ENCODE results near the gene RASGEF1C.

Gene RASGEF1C

DNA sequence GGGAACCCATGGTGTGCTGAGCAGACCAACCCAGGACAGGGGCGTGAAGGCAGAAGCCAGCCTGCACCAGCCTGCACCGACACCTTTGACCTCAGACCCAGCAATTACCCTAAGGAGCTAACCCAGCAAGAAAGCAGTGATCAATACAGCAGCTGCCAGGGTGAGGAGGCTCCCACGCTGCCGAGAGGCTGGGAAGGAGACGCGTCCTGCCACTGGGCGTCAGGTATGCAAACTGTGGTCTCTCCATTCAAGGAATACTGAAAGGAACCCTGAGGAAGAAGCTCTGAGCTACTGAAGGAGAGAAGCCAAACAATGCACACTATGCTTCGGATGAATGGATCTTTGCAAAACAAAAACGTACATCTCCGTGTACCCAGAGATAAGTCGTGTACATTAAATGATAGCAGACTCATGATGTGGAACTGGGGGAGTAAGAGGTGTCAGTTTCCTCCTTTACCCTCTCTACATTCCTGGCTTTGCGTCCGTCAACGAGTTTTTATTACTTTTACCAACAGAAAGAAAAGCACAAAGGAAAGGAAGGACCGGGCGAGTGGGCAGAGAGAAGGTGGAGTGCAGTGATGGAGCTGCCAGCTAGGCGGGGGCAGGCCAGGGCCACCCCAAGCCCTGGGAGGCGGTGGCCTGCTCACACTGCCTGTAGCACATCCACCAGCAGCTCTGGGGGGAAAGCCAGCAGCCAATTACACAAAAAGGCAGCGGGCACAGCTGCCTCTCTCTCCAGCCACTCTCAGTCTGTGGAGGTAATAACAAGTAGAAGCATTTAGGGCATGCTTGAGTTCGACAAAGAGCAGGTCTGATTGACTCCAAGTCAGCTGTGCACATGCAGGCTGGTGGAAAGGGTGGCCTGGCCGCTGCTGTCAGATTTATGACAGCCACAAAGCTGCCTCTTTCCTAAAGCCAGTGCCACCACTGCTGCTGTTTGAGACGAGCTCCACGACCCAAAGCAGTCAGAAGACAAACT lies 29.3 kb downstream of the RASGEF1C start:
- DNase-seq (ENCODE audit: low read depth, low spot score) = peak; percentile 16

DNA sequence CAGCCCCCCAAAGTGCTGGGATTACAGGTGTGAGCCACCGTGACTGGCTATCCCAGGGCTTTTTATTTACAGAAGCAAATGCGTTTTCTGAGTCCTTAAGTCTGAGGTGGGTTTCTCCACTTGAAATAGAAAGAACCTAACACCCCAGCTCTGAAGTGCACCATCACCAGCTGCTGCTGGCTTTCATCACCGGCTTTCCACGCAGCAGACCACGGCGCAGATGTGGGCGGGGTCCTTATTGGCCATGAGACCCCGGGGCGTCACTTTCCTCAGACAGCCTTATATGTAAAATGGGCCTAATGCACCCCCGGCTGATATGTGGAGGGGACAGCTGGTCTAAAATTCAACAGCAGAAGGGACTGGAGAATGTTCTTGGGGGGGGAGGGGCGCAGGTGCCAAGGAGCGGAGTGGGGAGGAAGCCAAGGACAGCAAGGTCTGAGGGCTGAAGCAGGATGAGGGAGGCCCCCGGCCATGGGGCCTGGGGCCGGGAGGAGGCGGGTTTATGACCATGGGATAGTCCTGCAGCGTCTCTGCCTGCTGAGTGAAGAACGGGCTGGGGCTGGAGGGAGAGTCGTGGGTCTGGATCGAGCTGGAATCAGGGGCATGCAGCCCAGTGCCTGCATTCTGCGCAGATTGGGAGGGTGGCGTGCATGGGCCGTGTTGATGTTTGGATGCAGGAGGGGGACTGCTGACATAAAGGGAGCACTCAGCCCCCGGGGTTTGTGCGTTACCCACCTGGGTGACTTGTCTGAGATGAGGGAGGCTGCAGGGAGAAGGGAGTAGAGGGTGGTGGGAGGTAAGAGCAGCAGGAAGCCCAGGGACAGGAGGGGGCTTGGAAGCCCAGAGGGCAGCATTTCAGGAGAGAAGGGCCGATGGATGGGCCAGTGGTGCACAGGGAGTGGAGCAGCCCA lies 30.2 kb downstream of the RASGEF1C start:
- no peak for DNase-seq (ENCODE audit: low read depth, low spot score)

DNA sequence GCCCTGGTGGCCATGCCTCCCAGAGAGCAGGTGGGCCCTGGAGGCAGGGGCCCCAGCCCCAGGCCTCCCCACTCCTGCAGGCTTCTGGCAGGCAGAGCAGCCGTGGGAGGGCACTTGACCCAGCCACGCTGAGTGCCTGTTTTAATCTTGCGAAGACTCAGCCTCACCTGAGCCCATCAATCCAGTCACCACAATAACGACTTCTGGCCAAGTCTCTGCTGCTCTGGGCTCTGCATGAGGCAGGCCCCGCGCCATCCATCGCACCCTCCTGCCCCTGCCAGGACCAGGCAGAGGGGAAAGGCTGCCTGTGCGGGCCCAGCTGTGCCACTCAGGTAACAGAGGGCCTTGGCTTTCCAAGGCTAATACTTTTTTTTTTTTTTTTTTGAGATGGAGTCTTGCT lies 32.8 kb downstream of the RASGEF1C start:
- no peak for DNase-seq (ENCODE audit: low read depth, low spot score)

DNA sequence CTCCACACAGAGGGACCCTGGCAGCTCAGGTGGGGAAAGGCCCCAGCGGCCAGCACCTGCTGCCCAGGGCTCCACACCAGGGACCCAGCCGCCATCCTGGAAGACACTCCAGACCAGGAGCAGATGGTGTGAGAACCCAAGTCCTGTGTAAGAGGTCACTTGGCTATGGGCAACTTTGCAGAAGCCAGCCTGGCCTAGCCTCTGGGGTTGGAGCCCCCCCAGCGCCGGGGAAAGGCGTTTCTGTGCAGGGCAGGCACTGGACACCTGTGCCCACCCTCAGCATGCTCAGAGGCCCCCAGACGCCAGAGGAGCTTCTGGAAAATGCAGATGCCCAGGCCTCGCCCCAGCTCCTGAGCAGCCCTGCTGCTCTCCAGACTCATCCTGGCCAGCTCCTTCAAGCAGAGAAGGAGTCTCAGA lies 34.0 kb downstream of the RASGEF1C start:
- DNase-seq (ENCODE audit: low read depth, low spot score) = no peak

DNA sequence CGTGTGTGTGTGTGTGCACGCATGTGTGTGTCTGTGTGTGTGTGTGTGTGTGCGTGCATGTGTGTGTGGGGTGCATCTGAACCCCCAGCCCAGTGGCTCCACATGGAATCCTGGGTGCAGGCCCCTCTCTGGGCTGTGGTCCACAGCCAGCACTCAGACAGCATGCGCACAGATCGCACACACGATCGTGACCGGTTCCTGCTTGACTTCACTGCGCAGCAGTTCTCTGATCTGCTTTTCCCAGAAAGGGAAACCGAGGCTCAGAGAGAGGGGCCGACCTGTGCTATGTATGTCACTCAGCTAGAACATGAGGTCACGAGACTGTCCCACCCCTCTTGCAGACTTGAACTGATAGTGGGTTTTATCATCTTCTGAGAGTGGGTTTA lies 34.4 kb downstream of the RASGEF1C start:
- no peak for DNase-seq (ENCODE audit: low read depth, low spot score)

DNA sequence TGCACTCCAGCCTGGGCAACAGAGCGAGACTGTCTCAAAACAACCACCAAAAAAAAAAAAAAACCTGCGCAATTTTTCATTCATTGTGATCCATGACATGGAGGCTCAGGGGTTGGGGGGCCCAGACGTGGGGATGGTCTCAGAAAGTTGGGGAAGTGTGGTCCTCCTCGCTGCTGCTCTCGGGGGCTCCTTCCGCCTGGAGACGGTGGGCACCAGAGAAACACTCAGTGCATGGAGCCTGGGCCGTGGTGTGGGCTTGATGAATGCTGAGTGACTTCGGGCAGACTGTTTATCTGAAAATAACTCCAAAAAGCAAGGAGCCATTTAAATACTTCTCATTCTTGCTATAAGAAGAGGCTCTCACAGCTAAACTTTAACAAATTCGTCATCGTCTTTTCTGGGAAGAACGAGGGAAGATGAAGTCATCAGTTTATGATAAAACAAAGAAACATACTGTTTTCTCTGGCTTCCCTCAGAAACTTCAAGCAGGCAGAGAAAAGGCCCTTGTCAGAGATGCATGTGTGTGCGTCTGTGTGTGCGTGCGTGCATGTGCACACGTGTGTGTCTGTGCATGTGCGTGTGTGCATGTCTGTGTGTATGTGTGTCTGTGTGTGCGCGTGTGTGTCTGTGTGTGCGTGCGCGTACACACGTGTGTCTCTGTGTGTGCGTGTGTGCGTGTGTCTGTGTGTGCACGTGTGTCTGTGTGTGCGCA lies 35.0 kb downstream of the RASGEF1C start:
- DNase-seq (ENCODE audit: low read depth, low spot score) = peak; percentile 65

DNA sequence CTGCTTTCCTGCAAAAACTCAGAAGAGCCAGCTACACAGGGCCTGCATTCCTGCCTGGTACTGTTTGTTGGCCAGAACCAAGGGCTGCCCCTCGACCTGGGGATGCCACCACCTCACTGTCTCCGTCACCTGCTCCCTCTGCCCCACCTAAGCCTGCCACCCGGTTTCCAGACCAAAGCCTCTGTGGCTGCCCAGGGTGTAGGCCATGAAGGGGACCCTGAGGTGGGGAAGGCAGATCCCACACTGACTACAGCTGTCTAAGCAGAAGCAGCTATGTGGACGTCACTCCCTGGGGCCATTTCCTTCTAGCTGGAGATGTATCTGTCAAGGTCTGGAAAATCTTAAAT lies 35.8 kb downstream of the RASGEF1C start:
- no peak for DNase-seq (ENCODE audit: low read depth, low spot score)

DNA sequence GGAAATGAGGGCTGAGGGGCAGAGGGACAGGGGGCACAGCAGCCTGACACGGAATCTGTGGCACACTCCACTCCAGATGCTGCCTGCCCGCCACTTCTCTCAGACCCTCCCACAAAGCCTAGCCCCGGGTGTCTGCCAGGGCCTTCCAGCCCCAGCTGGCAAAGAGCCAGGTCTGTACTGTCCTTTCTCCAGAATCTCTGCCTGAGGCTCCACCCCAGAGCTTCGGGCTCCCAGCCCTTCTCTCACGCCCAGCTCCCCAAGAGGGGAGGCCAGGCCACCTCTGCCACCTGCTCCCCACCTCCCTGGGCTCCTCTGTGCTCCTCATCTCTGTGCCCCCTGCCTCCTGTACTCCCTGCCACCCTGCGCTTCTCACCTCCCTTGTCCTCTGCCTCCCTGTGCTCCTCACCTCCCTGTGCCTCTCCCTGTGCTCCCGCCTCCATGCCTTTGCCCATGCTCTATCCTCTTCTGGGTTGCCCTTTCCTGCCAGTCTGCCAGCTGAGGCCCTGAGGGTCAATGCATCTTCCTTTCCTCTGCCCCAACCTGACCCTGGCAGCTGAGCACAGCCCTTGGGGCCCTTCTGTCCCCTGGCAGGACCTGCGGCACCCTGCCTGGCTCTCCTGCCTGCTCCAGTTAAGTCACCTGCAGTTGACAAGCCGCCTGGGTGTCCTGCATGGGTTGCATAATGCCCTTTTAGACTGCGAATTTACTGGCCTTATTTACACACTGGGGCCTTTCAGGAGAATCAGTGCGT lies 36.4 kb downstream of the RASGEF1C start:
- DNase-seq (ENCODE audit: low read depth, low spot score) = peak; percentile 25

DNA sequence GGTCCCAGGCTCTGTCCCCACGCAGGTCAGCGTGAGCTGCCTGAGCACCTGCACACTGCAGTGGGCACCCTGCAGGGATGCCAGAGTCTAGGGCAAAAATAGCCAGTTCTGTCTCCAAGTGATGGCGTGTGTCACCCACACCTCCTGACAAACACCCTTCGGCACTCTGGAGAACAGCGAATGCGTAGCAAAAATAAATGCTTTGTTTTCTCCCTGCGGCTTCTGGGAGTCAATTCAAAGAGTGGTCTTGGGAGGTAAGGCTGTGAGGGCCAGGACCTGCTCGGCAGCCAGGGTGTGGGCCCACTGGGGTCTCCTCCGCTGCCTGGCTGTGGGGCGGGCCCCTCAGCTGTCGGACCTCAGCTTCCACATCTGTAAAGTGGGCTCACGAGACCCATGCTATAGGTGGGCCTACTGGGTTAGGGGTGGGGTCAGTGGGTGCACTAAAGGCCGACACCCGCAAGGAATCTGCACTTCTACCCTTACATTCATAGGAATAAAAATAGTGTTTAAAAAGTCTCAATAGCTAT lies 37.4 kb downstream of the RASGEF1C start:
- no peak for DNase-seq (ENCODE audit: low read depth, low spot score)

DNA sequence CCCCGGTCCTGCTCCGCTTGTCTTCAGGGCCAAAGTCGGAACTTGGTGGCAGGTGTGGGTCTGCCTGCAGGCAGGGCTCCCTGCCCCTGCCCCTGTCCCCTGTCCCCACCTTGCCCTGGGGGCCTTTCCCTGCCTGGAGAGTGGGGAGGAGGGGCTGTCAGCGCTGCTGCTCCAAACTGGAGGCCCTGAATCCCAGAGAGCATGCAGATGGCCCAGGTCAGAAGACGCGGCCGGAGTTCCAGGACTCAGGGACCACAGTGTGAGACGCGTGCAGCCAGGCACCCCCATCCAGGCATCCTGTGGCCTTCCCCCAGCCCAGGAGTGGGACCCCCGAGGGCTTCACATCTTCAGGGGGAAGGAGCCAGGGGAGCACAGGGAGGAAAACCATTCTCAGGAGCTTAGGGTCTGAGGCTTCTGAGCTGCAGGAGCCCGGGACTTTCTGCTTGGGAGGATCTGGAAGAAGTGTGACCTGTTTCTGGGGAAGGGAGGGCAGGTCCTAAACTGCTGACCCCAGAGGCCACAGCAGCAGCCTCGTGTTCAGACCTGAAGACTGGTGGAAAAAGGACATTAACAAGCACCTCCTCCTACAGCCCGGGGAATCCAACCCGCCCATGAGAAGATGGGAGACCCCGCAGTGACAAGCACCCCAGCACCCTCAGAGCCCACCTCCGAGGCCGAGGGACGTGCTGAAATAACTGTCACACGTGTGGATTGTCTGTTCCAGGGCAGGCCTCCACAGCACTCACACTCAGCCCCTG lies 38.0 kb downstream of the RASGEF1C start:
- no peak for DNase-seq (ENCODE audit: low read depth, low spot score)

DNA sequence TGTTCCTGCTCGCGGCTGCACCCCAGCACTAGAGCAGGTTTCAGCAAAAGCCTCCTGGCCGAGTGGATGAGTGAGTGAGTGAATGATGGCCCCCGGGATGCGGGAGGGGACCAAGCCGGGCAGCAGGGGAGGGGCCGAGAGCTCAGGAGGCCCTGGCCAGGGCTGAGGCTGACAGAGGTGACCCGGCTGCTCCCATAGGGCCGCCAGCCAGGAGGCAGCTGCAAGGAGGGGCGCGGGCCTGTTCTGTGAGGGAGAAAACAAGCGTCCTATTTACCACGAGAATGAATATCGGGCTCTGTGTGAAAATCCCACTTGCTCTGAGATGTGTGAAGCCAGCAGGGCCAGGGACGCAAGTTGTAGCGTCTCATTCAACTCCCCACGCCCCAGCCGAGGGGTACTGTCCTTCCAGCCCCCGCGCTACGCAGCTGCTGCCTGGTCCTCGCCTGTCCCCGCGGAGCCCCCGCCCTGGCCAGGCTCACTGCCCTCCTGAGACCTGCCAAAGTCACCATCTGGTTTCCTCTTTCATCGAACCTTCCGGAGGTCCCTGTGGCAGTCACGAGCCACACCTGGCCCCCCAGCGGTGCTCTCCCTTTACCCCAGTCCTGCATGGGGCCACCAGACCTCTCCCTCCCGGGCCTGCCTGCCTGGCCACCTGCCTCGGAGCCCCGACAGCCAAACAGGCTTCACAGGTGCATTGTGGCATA lies 38.8 kb downstream of the RASGEF1C start:
- DNase-seq (ENCODE audit: low read depth, low spot score) = no peak

DNA sequence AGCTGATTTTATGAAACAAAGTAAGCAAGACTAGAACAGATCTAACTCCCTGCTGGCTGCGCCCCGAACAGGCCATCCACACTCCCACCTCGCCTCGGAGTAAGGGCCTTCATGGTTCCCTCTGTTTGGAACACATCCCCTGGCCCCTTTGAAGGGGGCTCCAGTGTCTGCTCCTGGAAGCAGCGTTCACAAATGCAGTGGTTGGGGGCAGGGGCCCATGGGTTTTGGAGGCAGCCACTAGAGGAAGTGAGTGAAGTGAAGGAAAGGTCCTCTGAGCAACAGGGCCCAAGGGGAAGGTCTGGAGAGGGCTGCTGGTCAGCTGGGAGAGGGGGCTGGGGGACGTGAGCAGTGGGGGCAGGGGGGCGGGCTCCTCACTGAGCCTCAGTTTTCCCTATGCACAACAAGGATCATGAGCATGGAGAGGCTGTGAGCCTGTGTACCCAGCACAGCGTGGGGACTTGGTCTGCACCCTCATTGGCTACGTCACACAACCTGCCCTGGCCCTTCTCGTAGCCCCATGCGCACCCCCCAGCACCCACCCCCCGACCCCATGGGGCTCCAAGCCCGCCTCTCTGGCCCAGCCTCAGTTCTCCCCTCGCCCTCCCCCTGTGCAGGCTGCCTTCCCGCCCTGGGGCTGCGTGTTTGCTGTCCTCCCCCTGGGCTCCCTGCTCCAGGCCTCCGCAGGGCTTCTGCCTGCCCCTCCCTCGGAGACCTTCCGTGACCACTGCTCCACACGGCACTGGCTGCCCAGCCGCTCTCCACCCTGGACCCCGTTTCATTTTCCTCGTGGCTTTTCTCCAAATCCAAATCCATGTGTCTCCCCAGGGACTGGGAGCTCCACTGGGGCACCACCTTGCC lies 39.5 kb downstream of the RASGEF1C start:
- DNase-seq (ENCODE audit: low read depth, low spot score) = no peak

DNA sequence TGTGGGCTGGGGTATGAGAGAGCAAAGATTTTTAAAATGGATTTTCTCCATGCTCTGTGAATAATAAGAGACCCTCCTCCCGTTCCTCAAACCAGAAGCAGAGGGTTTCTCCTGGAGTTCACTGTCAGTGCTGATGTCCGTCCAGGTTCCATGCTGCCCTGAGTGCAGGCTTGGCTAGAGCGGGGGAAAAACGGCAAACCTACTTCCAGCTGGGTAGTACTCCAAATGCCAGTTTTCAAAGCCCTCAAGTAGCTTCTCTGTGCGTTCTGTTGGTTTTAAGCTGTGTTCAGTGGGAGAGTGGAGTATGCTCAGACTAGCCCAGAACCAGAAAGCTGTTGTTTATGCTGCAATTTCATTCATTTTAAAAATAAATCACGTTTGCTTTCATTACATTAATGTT lies 40.3 kb downstream of the RASGEF1C start:
- no peak for DNase-seq (ENCODE audit: low read depth, low spot score)

DNA sequence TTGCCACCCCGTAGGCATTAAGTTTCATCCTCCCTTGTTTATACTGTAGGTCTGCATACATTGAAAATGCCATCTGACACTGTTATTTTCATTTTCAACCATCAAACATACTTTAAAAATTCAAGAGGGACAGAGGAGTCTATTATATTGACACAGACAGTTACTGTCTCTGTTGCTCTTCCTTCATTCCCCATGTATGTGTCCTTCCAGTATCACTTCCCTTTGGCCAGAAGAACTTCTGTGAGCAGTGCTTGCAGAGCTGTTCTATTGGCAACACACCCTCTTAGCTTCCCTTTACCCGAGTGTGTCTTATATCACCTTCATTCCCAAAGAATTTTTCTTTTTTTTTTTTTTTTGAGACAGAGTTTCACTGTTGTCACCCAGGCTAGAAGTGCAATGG lies 42.8 kb downstream of the RASGEF1C start:
- DNase-seq (ENCODE audit: low read depth, low spot score) = no peak

DNA sequence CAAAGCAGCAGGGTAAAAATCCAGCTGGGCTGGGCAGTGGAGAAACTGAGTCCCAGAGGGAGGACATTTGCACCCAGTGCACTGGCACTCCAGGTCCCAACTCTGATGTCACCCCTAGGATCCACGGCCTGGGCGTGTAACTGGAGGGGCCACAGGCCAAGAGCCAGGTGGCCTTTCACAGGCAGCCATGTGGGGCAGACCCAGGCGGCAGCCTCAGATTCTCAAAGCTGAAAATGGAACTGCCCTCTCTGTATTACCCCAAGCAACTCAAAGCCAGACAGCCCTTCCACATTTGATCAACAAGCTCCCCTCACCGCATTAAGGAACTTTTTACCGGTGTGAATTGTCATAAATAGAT lies 46.7 kb downstream of the RASGEF1C start:
- DNase-seq (ENCODE audit: low read depth, low spot score) = no peak

DNA sequence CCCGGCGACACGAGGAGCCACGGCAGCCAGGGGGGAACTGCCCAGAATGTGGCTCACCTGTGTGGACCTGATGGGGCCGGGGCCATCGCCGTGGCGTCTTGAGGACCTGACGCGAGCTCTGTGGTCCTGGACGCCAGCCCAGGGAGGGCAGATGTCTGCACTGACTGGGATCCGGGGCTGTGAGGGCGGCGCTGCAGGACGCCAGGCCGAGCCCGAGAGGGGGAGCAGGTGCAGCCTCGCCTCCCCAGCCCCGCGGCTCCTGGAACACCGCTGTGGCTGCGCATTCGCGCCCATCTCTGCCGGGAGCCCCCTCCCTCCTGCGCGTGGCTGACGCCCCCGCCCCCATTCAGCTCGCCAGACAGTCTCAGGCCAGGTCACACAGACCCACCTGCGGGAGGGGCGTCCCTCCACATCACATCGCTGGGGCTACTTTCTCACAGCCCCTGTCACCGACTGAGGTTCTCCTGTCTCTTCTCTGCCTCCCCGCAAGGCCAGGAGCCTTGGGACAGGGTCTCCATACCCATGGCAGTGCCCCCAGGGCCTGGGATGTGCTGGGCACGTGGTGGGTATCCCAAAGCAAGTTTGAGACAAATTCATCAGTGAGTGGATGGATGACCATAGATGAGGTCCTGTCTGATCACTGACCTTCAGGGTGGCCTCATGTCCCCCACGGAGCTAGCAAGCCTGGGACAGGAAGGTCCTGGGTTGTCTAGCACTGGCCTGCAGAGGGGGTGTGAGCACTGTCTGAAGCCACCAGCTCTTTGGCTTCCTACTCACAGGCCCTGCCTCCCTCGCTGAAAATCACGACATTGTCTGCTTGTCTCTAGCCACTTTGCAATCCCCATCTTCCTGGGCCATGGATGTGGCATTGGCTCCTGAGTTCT lies 47.3 kb downstream of the RASGEF1C start:
- DNase-seq (ENCODE audit: low read depth, low spot score) = no peak

DNA sequence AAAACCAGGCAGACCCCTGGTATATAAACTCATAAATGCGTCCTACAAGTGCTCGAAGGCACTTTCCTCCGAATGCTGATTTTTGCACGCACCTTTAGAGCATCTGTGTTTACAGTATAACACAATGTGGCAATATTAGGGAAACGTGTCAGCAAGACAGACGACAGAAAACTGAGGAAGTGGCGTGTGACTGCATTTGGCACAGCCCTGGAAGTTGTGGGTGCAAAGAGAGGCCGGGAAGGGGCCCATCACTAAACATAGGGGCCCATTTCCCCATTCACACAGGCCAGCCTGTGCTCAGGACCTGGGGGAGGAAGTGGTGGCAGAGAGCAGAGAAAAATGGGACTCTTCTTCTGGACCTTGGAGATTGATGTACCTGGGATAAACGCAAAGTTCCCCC lies 48.2 kb downstream of the RASGEF1C start:
- DNase-seq (ENCODE audit: low read depth, low spot score) = no peak

DNA sequence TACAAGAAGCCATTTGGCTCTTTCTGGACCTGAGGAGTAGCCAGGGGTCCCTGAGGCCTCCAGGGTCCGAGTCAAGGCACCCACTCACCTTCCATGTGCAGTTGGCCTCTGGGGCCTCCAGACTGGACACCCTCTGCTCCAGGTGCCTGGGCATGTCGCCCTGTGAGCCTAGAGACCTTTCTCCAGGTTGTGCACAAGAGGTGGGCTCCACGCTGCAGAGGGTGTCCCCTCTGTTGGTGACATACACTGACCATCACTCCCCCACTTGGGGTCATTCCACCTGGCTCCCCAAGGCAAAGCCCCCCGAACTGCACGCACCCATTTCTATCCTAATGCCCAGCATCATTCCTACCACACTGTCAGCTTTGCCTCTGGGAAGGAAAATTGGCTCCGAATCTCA lies 48.8 kb downstream of the RASGEF1C start:
- no peak for DNase-seq (ENCODE audit: low read depth, low spot score)

All from astrocyte of the hippocampus (primary cell).